Loucy (cell line): Measurements from ENCODE around the gene ITGB1.

Source experiments
- H2AFZ ChIP-seq: fragments of 200-600 bp; sonication (generic); 2 replicates; pipeline ENCODE4 v1.6.0; 2016; ENCODE audit warnings: antibody characterized with exemption, mild to moderate bottlenecking, low read length, moderate library complexity
- H3F3A ChIP-seq: fragments of 200-600 bp; 2 replicates; pipeline ENCODE4 v1.6.0; 2016; ENCODE audit warnings: antibody characterized with exemption, low read depth, mild to moderate bottlenecking
- H3K27me3 ChIP-seq: fragments of 200-600 bp; sonication (generic); 2 replicates; pipeline ENCODE4 v1.6.1; 2014; ENCODE audit warnings: low read length, mild to moderate bottlenecking; ENCODE audit not compliant: insufficient read depth, poor library complexity, severe bottlenecking
- H3K36me3 ChIP-seq: fragments of 200-600 bp; sonication (generic); 2 replicates; pipeline ENCODE4 v1.6.1; 2016; ENCODE audit warnings: low read length; ENCODE audit not compliant: insufficient read depth
- H3K4me1 ChIP-seq: fragments of 200-600 bp; sonication (generic); 2 replicates; pipeline ENCODE4 v1.5.1; 2014; ENCODE audit warnings: low read length, mild to moderate bottlenecking; ENCODE audit not compliant: insufficient read depth, poor library complexity, severe bottlenecking
- H3K4me2 ChIP-seq: fragments of 200-600 bp; sonication (generic); 2 replicates; pipeline ENCODE4 v1.6.0; 2014; ENCODE audit warnings: antibody characterized with exemption, low read length, low read depth, mild to moderate bottlenecking; ENCODE audit not compliant: poor library complexity, severe bottlenecking
- H3K4me3 ChIP-seq: fragments of 200-600 bp; sonication (generic); 2 replicates; pipeline ENCODE4 v1.5.1; 2014; ENCODE audit warnings: low read length, mild to moderate bottlenecking, mixed read lengths; ENCODE audit not compliant: poor library complexity, severe bottlenecking
- H3K79me2 ChIP-seq: fragments of 200-600 bp; sonication (generic); 2 replicates; pipeline ENCODE4 v1.6.1; 2014; ENCODE audit warnings: low read length; ENCODE audit not compliant: insufficient read depth
- H3K9ac ChIP-seq: fragments of 200-600 bp; sonication (generic); 2 replicates; pipeline ENCODE4 v1.6.0; 2014; ENCODE audit warnings: mild to moderate bottlenecking, low read depth, low read length, moderate library complexity; ENCODE audit not compliant: poor library complexity, severe bottlenecking
- H3K9me2 ChIP-seq: fragments of 200-600 bp; sonication (generic); replicated peaks from 2 replicates; pipeline ENCODE4 v1.6.1; 2016; ENCODE audit warnings: low read depth, low read length, mixed read lengths
- H3K9me3 ChIP-seq: fragments of 200-600 bp; sonication (generic); 2 replicates; pipeline ENCODE4 v1.6.1; 2014; ENCODE audit warnings: mild to moderate bottlenecking, antibody characterized with exemption, low read length, low read depth; ENCODE audit not compliant: insufficient read depth
- H4K20me1 ChIP-seq: fragments of 200-600 bp; sonication (generic); 2 replicates; pipeline ENCODE4 v1.6.0; 2014; ENCODE audit warnings: antibody characterized with exemption, low read length, mild to moderate bottlenecking; ENCODE audit not compliant: insufficient read depth, poor library complexity, severe bottlenecking
- EZH2phosphoT487 ChIP-seq: fragments of 200-600 bp; IDR thresholded peaks from 2 replicates; pipeline ENCODE4 v1.6.1; 2018; ENCODE audit warnings: antibody characterized with exemption, mild to moderate bottlenecking, moderate library complexity, borderline replicate concordance
- TF ChIP-seq, protein P1 (sequence below): fragments of 200-600 bp; sonication (generic); conservative IDR thresholded peaks from 2 replicates; pipeline ENCODE4 v1.5.1; 2014; ENCODE audit warnings: mild to moderate bottlenecking, antibody characterized with exemption, low read length

The ITGB1 gene

GRCh38 chr10:32952094-32952493 is 5.9 kb downstream of the ITGB1 start:
- H3K9me2 ChIP-seq, result no peaks in the 10 kb centered on the region
- peaks cover 100% of the 10 kb centered on the region for H3K79me2 ChIP-seq
- no peak overlapping the region for H3K9ac ChIP-seq
- H3K9me3 ChIP-seq, result no peaks in the 10 kb centered on the region
- 0 out of 2 replicates have a peak, but pooled peaks cover 3% of the 10 kb centered on the region for H3F3A ChIP-seq
- no peak overlapping the region for H2AFZ ChIP-seq
- peak overlapping the region; percentile 99 for H3K4me2 ChIP-seq
- TF ChIP-seq EZH2phosphoT487, result no peak
- TF ChIP-seq, protein P1, sequence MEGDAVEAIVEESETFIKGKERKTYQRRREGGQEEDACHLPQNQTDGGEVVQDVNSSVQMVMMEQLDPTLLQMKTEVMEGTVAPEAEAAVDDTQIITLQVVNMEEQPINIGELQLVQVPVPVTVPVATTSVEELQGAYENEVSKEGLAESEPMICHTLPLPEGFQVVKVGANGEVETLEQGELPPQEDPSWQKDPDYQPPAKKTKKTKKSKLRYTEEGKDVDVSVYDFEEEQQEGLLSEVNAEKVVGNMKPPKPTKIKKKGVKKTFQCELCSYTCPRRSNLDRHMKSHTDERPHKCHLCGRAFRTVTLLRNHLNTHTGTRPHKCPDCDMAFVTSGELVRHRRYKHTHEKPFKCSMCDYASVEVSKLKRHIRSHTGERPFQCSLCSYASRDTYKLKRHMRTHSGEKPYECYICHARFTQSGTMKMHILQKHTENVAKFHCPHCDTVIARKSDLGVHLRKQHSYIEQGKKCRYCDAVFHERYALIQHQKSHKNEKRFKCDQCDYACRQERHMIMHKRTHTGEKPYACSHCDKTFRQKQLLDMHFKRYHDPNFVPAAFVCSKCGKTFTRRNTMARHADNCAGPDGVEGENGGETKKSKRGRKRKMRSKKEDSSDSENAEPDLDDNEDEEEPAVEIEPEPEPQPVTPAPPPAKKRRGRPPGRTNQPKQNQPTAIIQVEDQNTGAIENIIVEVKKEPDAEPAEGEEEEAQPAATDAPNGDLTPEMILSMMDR, result no peak
- H4K20me1 ChIP-seq, result peaks cover 100% of the 10 kb centered on the region
- H3K27me3 ChIP-seq, result no peaks in the 10 kb centered on the region
- H3K4me1 ChIP-seq, result peaks cover 92% of the 10 kb centered on the region
- peak overlapping the region; percentile 85 for H3K4me3 ChIP-seq
- no peaks in the 10 kb centered on the region for H3K36me3 ChIP-seq

DNA sequence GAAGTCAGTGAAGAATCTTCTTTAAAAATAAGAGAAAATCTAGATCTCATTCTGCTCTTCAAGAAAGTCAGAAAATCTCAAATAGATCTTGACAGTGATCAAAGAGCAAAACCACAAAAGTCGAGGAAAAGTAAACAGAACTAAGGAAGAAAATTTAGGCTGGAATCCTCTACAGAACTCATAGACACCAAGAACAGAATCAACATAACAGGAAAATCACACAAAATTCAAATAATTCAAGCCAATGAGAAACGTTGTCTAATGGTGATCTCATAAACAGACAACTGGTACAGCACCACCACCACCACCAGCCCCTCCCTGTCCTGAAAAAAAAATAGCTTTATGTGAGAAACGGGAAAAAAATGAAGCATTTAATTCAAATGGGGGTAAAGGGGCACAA is 6.9 kb downstream of the ITGB1 start:
- TF ChIP-seq, protein P1, result no peak
- TF ChIP-seq EZH2phosphoT487, result no peak
- Histone ChIP-seq H3K79me2 (peaks cover 100% of the 10 kb centered on the region), H3K4me3 (peak overlapping the region; percentile 85), H4K20me1 (peaks cover 97% of the 10 kb centered on the region), H3F3A (0 out of 2 replicates have a peak, but pooled peaks cover 3% of the 10 kb centered on the region), H2AFZ (no peak overlapping the region), H3K4me2 (peak overlapping the region; percentile 99), H3K9me3 (no peaks in the 10 kb centered on the region), H3K27me3 (no peaks in the 10 kb centered on the region), H3K9ac (peak overlapping the region; percentile 23), H3K4me1 (peaks cover 89% of the 10 kb centered on the region), H3K9me2 (no peaks in the 10 kb centered on the region), H3K36me3 (no peaks in the 10 kb centered on the region)

DNA sequence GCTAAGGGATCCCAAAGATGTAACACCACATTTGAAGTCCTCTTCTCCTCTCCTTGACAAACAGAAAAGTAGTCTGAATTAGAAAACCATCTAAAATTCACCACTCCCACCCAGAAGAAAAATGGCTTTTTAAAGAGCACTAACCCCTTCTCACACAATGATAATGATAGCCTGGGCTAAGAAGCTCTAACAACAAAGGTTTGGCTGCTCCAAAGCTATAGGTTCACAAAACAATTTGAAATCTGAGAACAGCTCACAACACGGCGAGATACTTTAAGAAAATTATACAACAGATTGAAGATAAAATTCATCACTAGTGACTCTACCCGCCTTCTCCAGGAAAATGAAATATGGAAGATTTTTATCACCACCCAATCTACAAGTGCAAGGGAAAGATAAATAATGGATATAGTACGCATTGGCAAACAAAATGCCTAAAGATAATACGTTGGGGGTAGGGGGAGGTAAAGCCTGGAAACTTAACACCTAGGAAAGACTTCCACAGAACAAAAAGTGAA is 7.4 kb downstream of the ITGB1 start:
- 0 out of 2 replicates have a peak, but pooled peaks cover 3% of the 10 kb centered on the region for H3F3A ChIP-seq
- TF ChIP-seq, protein P1, result no peak
- no peak for TF ChIP-seq EZH2phosphoT487
- H3K4me3 ChIP-seq, result peak overlapping the region; percentile 85
- peaks cover 100% of the 10 kb centered on the region for H3K79me2 ChIP-seq
- no peak overlapping the region for H2AFZ ChIP-seq
- no peaks in the 10 kb centered on the region for H3K9me2 ChIP-seq
- H4K20me1 ChIP-seq, result peaks cover 96% of the 10 kb centered on the region
- no peaks in the 10 kb centered on the region for H3K9me3 ChIP-seq
- peaks cover 84% of the 10 kb centered on the region for H3K4me1 ChIP-seq
- no peaks in the 10 kb centered on the region for H3K36me3 ChIP-seq
- peak overlapping the region; percentile 99 for H3K4me2 ChIP-seq
- H3K27me3 ChIP-seq, result no peaks in the 10 kb centered on the region
- H3K9ac ChIP-seq, result peak overlapping the region; percentile 23
